K562 (cell line): ENCODE results near the gene FNDC11. TPM values are rescaled to one million over a fixed set of nuclear protein-coding genes. Genes with fewer than 3 reads are reported as not detected.
A peak's percentile ranks its signal among the peaks of the same experiment; 100 is the strongest.

ENCODE experiments used
- DIDO1 ChIP-seq: fragments of 450-650 bp; IDR thresholded peaks from 2 replicates; pipeline ENCODE4 v1.6.1; 2016; ENCODE audit warnings: low read depth, missing biosample characterization, missing genetic modification characterization
- ETV6 ChIP-seq, 3 experiments: fragments of 150-350 bp in 1 of 3; sonication (generic) in 1 of 3; formaldehyde crosslinking in 1 of 3; IDR thresholded peaks; 2 replicates each; pipeline versions ENCODE4 v1.6.1 to v1.8.0; 2014 to 2022; ENCODE audit warnings: borderline replicate concordance in 2 of 3, low read depth in 2 of 3, antibody characterized with exemption in 1 of 3, low read length in 1 of 3, mild to moderate bottlenecking in 1 of 3, missing genetic modification reagents in 1 of 3
- EZH2 ChIP-seq: IDR thresholded peaks from 2 replicates; pipeline ENCODE4 v1.6.1; 2012; ENCODE audit warnings: low read depth, mild to moderate bottlenecking, inconsistent platforms, low read length, borderline replicate concordance
- FIP1L1 ChIP-seq: fragments of 200-400 bp; formaldehyde crosslinking; IDR thresholded peaks from 2 replicates; pipeline ENCODE4 v1.6.1; 2018; ENCODE audit warnings: mild to moderate bottlenecking, low read depth, low read length; ENCODE audit not compliant: poor library complexity, severe bottlenecking
- HLTF ChIP-seq: fragments of 450-650 bp; IDR thresholded peaks from 2 replicates; pipeline ENCODE4 v1.6.1; 2016
- HNRNPK ChIP-seq: fragments of 200-400 bp; formaldehyde crosslinking; IDR thresholded peaks from one replicate; pipeline ENCODE4 v1.6.1; 2018; ENCODE audit warnings: mild to moderate bottlenecking, low read depth, low read length; ENCODE audit not compliant: poor library complexity, severe bottlenecking
- NELFE ChIP-seq: IDR thresholded peaks from 2 replicates; pipeline ENCODE4 v1.6.1; 2011; ENCODE audit warnings: mild to moderate bottlenecking; ENCODE audit not compliant: insufficient read depth, insufficient read length
- NR2C2 ChIP-seq, 2 experiments: fragments of 200-800 bp in 1 of 2; sonication (Bioruptor generic) in 1 of 2; sonication (generic) in 1 of 2; formaldehyde crosslinking in 1 of 2; IDR thresholded peaks; 2 replicates each; pipeline versions ENCODE4 v1.6.1 to v1.8.0; 2016 to 2022; ENCODE audit warnings: mild to moderate bottlenecking in 1 of 2, missing compliant biosample characterization in 1 of 2, missing genetic modification characterization in 1 of 2, missing genetic modification reagents in 1 of 2
- PBX2 ChIP-seq, 2 experiments: IDR thresholded peaks in 1 of 2; conservative IDR thresholded peaks in 1 of 2; 2 replicates each; pipeline ENCODE4 v1.6.1; 2016; ENCODE audit warnings: low read depth in 2 of 2, mild to moderate bottlenecking in 1 of 2, missing compliant biosample characterization in 1 of 2, missing genetic modification characterization in 1 of 2, moderate library complexity in 1 of 2
- POLR2AphosphoS5 ChIP-seq: IDR thresholded peaks from 2 replicates; pipeline ENCODE4 v1.6.1; 2011; ENCODE audit warnings: mild to moderate bottlenecking, low read depth, low read length, moderate library complexity; ENCODE audit not compliant: control insufficient read depth, insufficient read depth
- STAT6 ChIP-seq: sonication (generic); formaldehyde crosslinking; IDR thresholded peaks from 2 replicates; pipeline ENCODE4 v1.8.1; 2023; ENCODE audit warnings: mild to moderate bottlenecking, missing genetic modification reagents
- ZBTB11 ChIP-seq, 3 experiments: fragments of 200-800 bp in 1 of 3; fragments of 250-450 bp in 1 of 3; fragments of 450-650 bp in 1 of 3; sonication (Bioruptor Pico) in 1 of 3; sonication (Bioruptor generic) in 1 of 3; formaldehyde crosslinking in 1 of 3; IDR thresholded peaks; 2 replicates each; pipeline versions ENCODE4 v1.6.1 to v1.8.0; 2016 to 2022; ENCODE audit warnings: mild to moderate bottlenecking in 2 of 3, missing genetic modification characterization in 2 of 3, missing compliant biosample characterization in 1 of 3, moderate library complexity in 1 of 3
- ZEB2 ChIP-seq: fragments of 450-650 bp; IDR thresholded peaks from 2 replicates; pipeline ENCODE4 v1.6.1; 2016
- ZFX ChIP-seq: sonication (generic); formaldehyde crosslinking; IDR thresholded peaks from 2 replicates; pipeline ENCODE4 v1.8.0; 2022; ENCODE audit warnings: mild to moderate bottlenecking, missing genetic modification reagents, moderate library complexity
- ZNF197 ChIP-seq: fragments of 200-800 bp; sonication (Bioruptor generic); IDR thresholded peaks from 2 replicates; pipeline ENCODE4 v1.6.1; 2016; ENCODE audit warnings: low read depth, missing genetic modification characterization, missing compliant biosample characterization
- ZNF644 ChIP-seq: fragments of 200-800 bp; sonication (Bioruptor generic); IDR thresholded peaks from 2 replicates; pipeline ENCODE4 v1.6.1; 2016; ENCODE audit warnings: low read depth, missing genetic modification characterization, missing compliant biosample characterization
- polyA plus RNA-seq, 8 experiments: library from polyadenylated mRNA; depleted of rRNA in 4 of 8; stranded (reverse) in 5 of 8; unstranded in 3 of 8; fragments of >200 nt; fragmentation: Nextera tagmentation in 2 of 8; fragmentation: Illumina TruSeq in 1 of 8; extraction: Ambion mirVana in 2 of 8; extraction: Trizol in 1 of 8; gene quantifications; 2 replicates each; pipeline versions ENCODE4 v1.2.1 to v1.2.3, GENCODE V29; 2011 to 2014; ENCODE audit warnings: inconsistent platforms in 1 of 8, missing spikeins in 1 of 8
- total RNA-seq, 7 experiments: library from RNA; depleted of rRNA in 6 of 7; stranded (reverse); fragments of >200 nt in 6 of 7; fragmentation: Illumina TruSeq in 2 of 7; extraction: Trizol in 2 of 7; gene quantifications; 2 replicates each; pipeline versions ENCODE4 v1.2.1 to v1.2.3, GENCODE V29; 2011 to 2021; ENCODE audit warnings: low replicate concordance in 1 of 7

The FNDC11 gene
- total and polyA plus RNA-seq, 9 of the 15 experiments (the other 6 are each of a cell fraction or from before 2014, with no cell fraction given): 0.08 to 2.3 (median 0.64) TPM; not detected in 2

- TF ChIP-seq STAT6: no peak
- no peak for TF ChIP-seq EZH2
- no peak for TF ChIP-seq POLR2AphosphoS5
- no peak for TF ChIP-seq NR2C2 (CRISPR knock-in tag; IDR thresholded peaks at IDR 0.05)
- TF ChIP-seq NR2C2 (tag; IDR thresholded peaks at IDR 0.05): peak; percentile 25; the same call in 1 of the 2 replicates
- TF ChIP-seq HLTF: no peak
- peak; percentile 54 for TF ChIP-seq FIP1L1
- TF ChIP-seq ETV6 (IDR thresholded peaks at IDR 0.05; ENCODE audit: borderline replicate concordance in 1 of 2, low read depth in 2 of 2, low read length in 1 of 2): no peak
- TF ChIP-seq ETV6 (CRISPR knock-in tag; IDR thresholded peaks at IDR 0.05; ENCODE audit: borderline replicate concordance): no peak
- no peak for TF ChIP-seq NELFE
- no peak for TF ChIP-seq PBX2 (CRISPR knock-in tag; IDR thresholded peaks at IDR 0.05; ENCODE audit: low read depth)
- TF ChIP-seq PBX2 (tag; conservative IDR thresholded peaks at IDR 0.05; ENCODE audit: low read depth): no peak
- TF ChIP-seq ZBTB11 (CRISPR knock-in tag; IDR thresholded peaks at IDR 0.05): peak in 2 of 3 experiments; percentile 65 to 87; a peak in 2 of 6 replicates
- TF ChIP-seq ZFX (CRISPR knock-in tag): peak; percentile 66
- no peak for TF ChIP-seq HNRNPK
- no peak for TF ChIP-seq ZNF197 (CRISPR knock-in tag)
- TF ChIP-seq DIDO1 (tag): no peak
- TF ChIP-seq ZNF644 (tag): no peak
- TF ChIP-seq ZEB2: no peak
Observed at GRCh38 chr20:63537525-63538203, 16.3 kb upstream of the FNDC11 start (continued).
